GM10248 (cell line): ENCODE results near the gene HABP4.

ENCODE experiments used
- CTCF ChIA-PET: fragments of 300-600 bp; sonication (Branson Sonifier 250); formaldehyde crosslinking; extraction: SDS; loops from one replicate; lab custom pipeline; 2021; ENCODE audit warnings: antibody characterized with exemption; lab: Yijun Ruan, JAX
- POLR2A ChIA-PET: fragments of 350-650 bp; sonication (Branson Sonifier 250); formaldehyde crosslinking; extraction: SDS; loops from one replicate; lab custom pipeline; 2020; ENCODE audit warnings: antibody characterized with exemption; lab: Yijun Ruan, JAX
- DNase-seq: peaks from one replicate; pipeline ENCODE4 v3.0.0; 2012; ENCODE audit errors: extremely low spot score
- CTCF ChIP-seq: IDR thresholded peaks from 2 replicates; pipeline ENCODE4 v1.5.1; 2012; ENCODE audit warnings: mild to moderate bottlenecking, low read depth; ENCODE audit errors: extremely low read depth, missing control alignments, control extremely low read depth

HABP4 gene

DNA sequence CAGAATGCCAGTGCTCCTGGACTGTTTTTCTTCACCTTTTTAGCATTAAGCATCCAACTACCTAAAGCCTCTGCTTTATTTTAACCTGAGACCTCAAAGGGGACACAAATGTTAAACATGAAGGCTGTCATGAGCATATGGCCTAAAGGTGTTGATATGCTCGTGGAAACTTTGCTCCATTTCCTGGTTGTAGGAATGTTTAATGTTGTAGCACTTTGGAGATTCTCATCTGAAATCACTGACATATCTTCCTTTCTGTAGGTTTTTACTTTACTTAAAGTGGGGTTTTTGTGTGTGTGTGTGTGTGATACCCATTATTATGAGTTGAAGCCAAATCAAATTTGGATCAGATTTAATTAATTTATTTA, 37.0 kb downstream of the HABP4 start:
- no peak for TF ChIP-seq CTCF
- ChIA-PET POLR2A (no interaction called here), CTCF (interaction anchor here (1.1 to 1.4 kb wide), 2 partner anchors 9 to 19 kb away, joined by 3 to 4 read pairs; no protein-coding TSS in a partner anchor)
- DNase-seq = no peak

DNA sequence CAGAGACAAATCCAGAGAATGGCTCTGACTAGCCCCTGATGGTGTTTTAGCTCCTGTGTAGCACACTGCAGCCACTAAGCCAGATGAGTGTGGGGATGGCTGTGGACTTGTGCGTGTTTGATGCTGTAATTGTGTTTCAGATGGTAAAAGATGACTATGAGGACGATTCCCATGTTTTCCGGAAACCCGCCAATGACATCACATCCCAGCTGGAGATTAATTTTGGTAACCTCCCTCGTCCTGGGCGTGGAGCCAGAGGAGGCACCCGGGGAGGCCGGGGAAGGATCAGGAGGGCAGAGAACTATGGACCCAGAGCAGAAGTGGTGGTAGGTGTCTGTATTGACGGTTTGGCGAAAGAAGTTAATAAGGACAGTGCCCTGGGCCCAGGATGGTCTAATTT, 38.0 kb downstream of the HABP4 start:
- no peak for TF ChIP-seq CTCF
- ChIA-PET CTCF (interaction anchor here (1.1 to 1.4 kb wide), 2 partner anchors 10 to 19 kb away, joined by 3 to 4 read pairs; no protein-coding TSS in a partner anchor), POLR2A (no interaction called here)
- no peak for DNase-seq

DNA sequence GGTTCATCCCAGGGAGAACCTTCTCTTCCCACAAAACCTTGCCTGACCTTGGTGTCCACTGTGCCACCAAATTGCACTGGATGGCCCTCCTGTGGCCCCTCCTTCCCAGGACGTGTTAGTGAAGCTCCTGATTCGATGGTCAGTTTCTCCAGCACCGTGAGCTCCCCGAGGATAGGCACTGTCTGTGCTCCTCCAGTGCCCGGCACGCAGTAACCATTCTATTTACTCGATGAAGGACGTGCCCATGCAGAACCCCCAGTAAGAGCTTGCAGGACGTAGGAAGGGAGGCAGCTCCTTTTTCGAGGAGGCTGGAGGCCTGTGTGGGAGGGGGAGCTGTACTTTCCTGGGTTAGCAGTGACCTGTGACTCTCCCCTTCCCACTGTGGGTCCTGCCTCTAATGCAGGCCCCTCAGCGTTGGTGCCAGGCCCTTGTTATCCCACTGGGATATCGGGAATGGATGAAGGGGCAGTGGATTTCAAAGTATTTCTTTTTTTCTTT, 39.6 kb downstream of the HABP4 start:
- TF ChIP-seq CTCF = no peak
- ChIA-PET CTCF (interaction anchor here (1.5 kb wide), 1 partner anchor 16 kb away, joined by 4 read pairs; no protein-coding TSS in a partner anchor), POLR2A (no interaction called here)
- DNase-seq = no peak

DNA sequence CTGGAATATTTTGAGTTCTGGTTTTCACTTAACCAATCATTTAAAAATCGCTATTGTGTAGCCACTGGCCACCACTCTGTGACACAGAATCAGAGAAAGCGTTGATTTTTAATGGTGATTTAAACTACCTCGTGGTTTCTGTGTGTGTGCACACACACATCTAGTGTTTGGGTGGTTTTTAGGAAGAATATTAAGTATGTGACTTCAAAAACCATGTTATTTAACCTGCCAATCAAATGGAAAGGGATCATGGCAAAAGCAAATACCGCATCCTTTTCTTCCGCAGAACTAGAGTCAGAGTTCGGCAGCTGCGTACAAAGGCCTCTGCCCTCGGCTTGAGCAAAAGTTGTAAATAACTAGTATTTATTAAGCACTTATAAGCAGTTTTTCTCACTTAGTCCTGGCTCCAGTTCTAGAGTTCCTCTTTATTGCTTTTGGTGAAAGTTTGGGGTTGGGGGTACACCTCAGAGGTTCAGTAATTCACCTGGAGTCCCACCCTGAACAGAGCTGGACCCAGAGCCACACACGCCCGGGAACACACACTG, 40.6 kb downstream of the HABP4 start:
- no peak for DNase-seq
- POLR2A ChIA-PET = no interaction called here
- CTCF ChIA-PET = interaction anchor here (1.5 to 1.6 kb wide), 2 partner anchors 17 to 67 kb away, joined by 3 to 4 read pairs; no protein-coding TSS in a partner anchor
- TF ChIP-seq CTCF = no peak

GRCh38 chr9:96491079-96491879, 41.3 kb downstream of the HABP4 start:
- no peak for TF ChIP-seq CTCF
- POLR2A ChIA-PET = no interaction called here
- DNase-seq = no peak
- CTCF ChIA-PET = interaction anchor here (1.5 to 1.6 kb wide), 2 partner anchors 17 to 66 kb away, joined by 3 to 4 read pairs; no protein-coding TSS in a partner anchor

DNA sequence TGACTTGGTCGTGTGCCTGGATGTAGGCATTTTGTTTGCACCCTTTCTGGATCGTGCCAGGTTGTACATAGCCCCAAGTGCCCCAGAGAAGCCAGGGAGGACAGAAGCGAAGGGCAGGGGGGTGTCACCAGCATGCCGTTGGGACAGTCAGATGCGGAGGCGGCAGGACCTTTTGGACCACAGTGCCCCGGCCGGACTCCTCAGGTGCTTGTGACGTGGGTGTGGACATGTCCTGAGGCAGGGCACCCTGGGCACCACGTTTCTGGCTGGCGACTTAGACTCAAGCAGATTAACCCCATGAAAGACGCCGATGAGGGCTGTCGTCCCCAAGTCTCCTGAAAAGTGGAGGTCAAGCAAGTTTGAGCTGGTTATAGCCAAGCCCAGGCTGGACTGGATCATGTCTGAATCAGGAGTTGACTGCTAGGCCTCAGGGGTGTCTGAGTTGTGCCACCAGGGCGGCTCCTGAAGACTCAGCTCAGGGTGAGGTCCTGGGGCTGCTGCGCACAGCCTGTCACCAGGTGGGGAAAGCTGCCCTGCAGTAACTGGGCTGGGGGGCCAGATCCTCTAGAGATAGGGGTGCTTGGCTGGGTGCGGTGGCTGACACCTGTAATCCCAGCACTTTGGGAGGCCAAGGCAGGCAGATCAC, 42.0 kb downstream of the HABP4 start:
- CTCF ChIA-PET = interaction anchor here (1.6 kb wide), 1 partner anchor 66 kb away, joined by 3 read pairs; no protein-coding TSS in a partner anchor
- POLR2A ChIA-PET = no interaction called here
- TF ChIP-seq CTCF = no peak
- no peak for DNase-seq
